Measurements from ENCODE around the gene EMP1.

Gene EMP1

GRCh38 chr12:13179211-13180074 lies 17.1 kb upstream of the EMP1 start:
- no peak overlapping the region for H3K4me3 ChIP-seq (ENCODE audit: low read depth, low read length, poor library complexity, severe bottlenecking)
- no peak overlapping the region for H3K9ac ChIP-seq (ENCODE audit: low read length)
- H3K9me2 ChIP-seq (ENCODE audit: low read depth, low read length) = no peaks in the 10 kb centered on the region
- no peaks in the 10 kb centered on the region for H3K79me2 ChIP-seq (ENCODE audit: insufficient read depth, low read length)
- H4K20me1 ChIP-seq (ENCODE audit: insufficient read depth, low read length) = no peaks in the 10 kb centered on the region
- H2AFZ ChIP-seq (ENCODE audit: low read length) = no peak overlapping the region
- no peaks in the 10 kb centered on the region for H3K9me3 ChIP-seq (ENCODE audit: low read length)
- H3K36me3 ChIP-seq (ENCODE audit: insufficient read depth, low read length) = no peaks in the 10 kb centered on the region
- H3K4me1 ChIP-seq (ENCODE audit: insufficient read depth, low read length, severe bottlenecking) = no peaks in the 10 kb centered on the region
- H3K27me3 ChIP-seq (ENCODE audit: insufficient read depth, low read length) = 0 out of 2 replicates have a peak, but pooled peaks cover 8% of the 10 kb centered on the region
- no peak overlapping the region for H3K27ac ChIP-seq (ENCODE audit: low read depth, low read length, poor library complexity, severe bottlenecking)
- H3F3A ChIP-seq (ENCODE audit: insufficient read depth, low read length) = no peaks in the 10 kb centered on the region
- no peak for TF ChIP-seq CTCF (IDR thresholded peaks at IDR 0.05; ENCODE audit: low read length)
- no peak for TF ChIP-seq EZH2 (IDR thresholded peaks at IDR 0.05; ENCODE audit: borderline replicate concordance, low read length)
- no peak overlapping the region for H3K4me2 ChIP-seq (ENCODE audit: low read length)

GRCh38 chr12:13181375-13182070 lies 15.0 kb upstream of the EMP1 start:
- Histone ChIP-seq H2AFZ (ENCODE audit: low read length) (no peak overlapping the region), H3K4me2 (ENCODE audit: low read length) (no peak overlapping the region), H3K4me1 (ENCODE audit: insufficient read depth, low read length, severe bottlenecking) (no peaks in the 10 kb centered on the region), H3K9ac (ENCODE audit: low read length) (no peak overlapping the region), H3K9me3 (ENCODE audit: low read length) (no peaks in the 10 kb centered on the region), H3K4me3 (ENCODE audit: low read depth, low read length, poor library complexity, severe bottlenecking) (no peak overlapping the region), H3K27ac (ENCODE audit: low read depth, low read length, poor library complexity, severe bottlenecking) (no peak overlapping the region), H3F3A (ENCODE audit: insufficient read depth, low read length) (no peaks in the 10 kb centered on the region), H3K36me3 (ENCODE audit: insufficient read depth, low read length) (no peaks in the 10 kb centered on the region), H4K20me1 (ENCODE audit: insufficient read depth, low read length) (no peaks in the 10 kb centered on the region), H3K27me3 (ENCODE audit: insufficient read depth, low read length) (0 out of 2 replicates have a peak, but pooled peaks cover 8% of the 10 kb centered on the region), H3K79me2 (ENCODE audit: insufficient read depth, low read length) (no peaks in the 10 kb centered on the region), H3K9me2 (ENCODE audit: low read depth, low read length) (no peaks in the 10 kb centered on the region)
- TF ChIP-seq CTCF (IDR thresholded peaks at IDR 0.05; ENCODE audit: low read length) (no peak), EZH2 (IDR thresholded peaks at IDR 0.05; ENCODE audit: borderline replicate concordance, low read length) (no peak)

GRCh38 chr12:13182881-13183280 lies 13.6 kb upstream of the EMP1 start:
- H3K36me3 ChIP-seq (ENCODE audit: insufficient read depth, low read length) = no peaks in the 10 kb centered on the region
- H3K79me2 ChIP-seq (ENCODE audit: insufficient read depth, low read length) = no peaks in the 10 kb centered on the region
- H3K27ac ChIP-seq (ENCODE audit: low read depth, low read length, poor library complexity, severe bottlenecking) = no peak overlapping the region
- no peaks in the 10 kb centered on the region for H3K9me2 ChIP-seq (ENCODE audit: low read depth, low read length)
- TF ChIP-seq CTCF (IDR thresholded peaks at IDR 0.05; ENCODE audit: low read length) = no peak
- TF ChIP-seq EZH2 (IDR thresholded peaks at IDR 0.05; ENCODE audit: borderline replicate concordance, low read length) = no peak
- no peaks in the 10 kb centered on the region for H3K9me3 ChIP-seq (ENCODE audit: low read length)
- no peak overlapping the region for H3K4me3 ChIP-seq (ENCODE audit: low read depth, low read length, poor library complexity, severe bottlenecking)
- no peak overlapping the region for H3K4me2 ChIP-seq (ENCODE audit: low read length)
- H3F3A ChIP-seq (ENCODE audit: insufficient read depth, low read length) = no peaks in the 10 kb centered on the region
- H2AFZ ChIP-seq (ENCODE audit: low read length) = no peak overlapping the region
- H3K4me1 ChIP-seq (ENCODE audit: insufficient read depth, low read length, severe bottlenecking) = no peaks in the 10 kb centered on the region
- H4K20me1 ChIP-seq (ENCODE audit: insufficient read depth, low read length) = no peaks in the 10 kb centered on the region
- H3K9ac ChIP-seq (ENCODE audit: low read length) = no peak overlapping the region
- H3K27me3 ChIP-seq (ENCODE audit: insufficient read depth, low read length) = 0 out of 2 replicates have a peak, but pooled peaks cover 8% of the 10 kb centered on the region
